DND-41 (cell line): Measurements from ENCODE around the gene REM2.

Experiments
- EZH2 ChIP-seq: IDR thresholded peaks from 3 replicates; pipeline ENCODE4 v1.6.1; 2012; ENCODE audit warnings: borderline replicate concordance, low read depth, mild to moderate bottlenecking, moderate library complexity, low read length, inconsistent platforms; ENCODE audit not compliant: severe bottlenecking
- TF ChIP-seq, protein P1 (sequence below): IDR thresholded peaks from 2 replicates; pipeline ENCODE4 v1.5.1; 2012; ENCODE audit warnings: borderline replicate concordance, low read length, moderate library complexity, mild to moderate bottlenecking; ENCODE audit not compliant: poor library complexity, severe bottlenecking; ENCODE audit errors: extremely low read depth

- TF ChIP-seq, protein P1, sequence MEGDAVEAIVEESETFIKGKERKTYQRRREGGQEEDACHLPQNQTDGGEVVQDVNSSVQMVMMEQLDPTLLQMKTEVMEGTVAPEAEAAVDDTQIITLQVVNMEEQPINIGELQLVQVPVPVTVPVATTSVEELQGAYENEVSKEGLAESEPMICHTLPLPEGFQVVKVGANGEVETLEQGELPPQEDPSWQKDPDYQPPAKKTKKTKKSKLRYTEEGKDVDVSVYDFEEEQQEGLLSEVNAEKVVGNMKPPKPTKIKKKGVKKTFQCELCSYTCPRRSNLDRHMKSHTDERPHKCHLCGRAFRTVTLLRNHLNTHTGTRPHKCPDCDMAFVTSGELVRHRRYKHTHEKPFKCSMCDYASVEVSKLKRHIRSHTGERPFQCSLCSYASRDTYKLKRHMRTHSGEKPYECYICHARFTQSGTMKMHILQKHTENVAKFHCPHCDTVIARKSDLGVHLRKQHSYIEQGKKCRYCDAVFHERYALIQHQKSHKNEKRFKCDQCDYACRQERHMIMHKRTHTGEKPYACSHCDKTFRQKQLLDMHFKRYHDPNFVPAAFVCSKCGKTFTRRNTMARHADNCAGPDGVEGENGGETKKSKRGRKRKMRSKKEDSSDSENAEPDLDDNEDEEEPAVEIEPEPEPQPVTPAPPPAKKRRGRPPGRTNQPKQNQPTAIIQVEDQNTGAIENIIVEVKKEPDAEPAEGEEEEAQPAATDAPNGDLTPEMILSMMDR, result no peak
- no peak for TF ChIP-seq EZH2
These were observed 7.4 kb downstream of the REM2 start for GRCh38 chr14:22890416-22890815.
